T-helper 1 cell treated with Interleukin-12 subunit alpha and Interleukin-12 subunit beta and Interleukin-4 antibody, amounts not matched to agents 30 μg/mL and 1 μg/mL, for 36 hours (primary cell): Measurements from ENCODE around the gene KIF18A.

Experiments used
- H3K27ac Mint-ChIP-seq: one replicate; pipeline ENCODE4 v1.8.0; 2021; ENCODE audit warnings: mild to moderate bottlenecking, mixed read lengths
- H3K27me3 Mint-ChIP-seq: one replicate; pipeline ENCODE4 v1.8.0; 2021; ENCODE audit warnings: low read depth, mixed read lengths
- H3K36me3 Mint-ChIP-seq: one replicate; pipeline ENCODE4 v1.8.0; 2021; ENCODE audit warnings: low read depth, mixed read lengths
- H3K4me1 Mint-ChIP-seq: one replicate; pipeline ENCODE4 v1.8.0; 2021; ENCODE audit warnings: low read depth, mixed read lengths
- H3K4me3 Mint-ChIP-seq: one replicate; pipeline ENCODE4 v1.8.0; 2021; ENCODE audit warnings: mild to moderate bottlenecking, moderate library complexity, mixed read lengths
- H3K9me3 Mint-ChIP-seq: one replicate; pipeline ENCODE4 v1.8.0; 2021; ENCODE audit warnings: mixed read lengths

Gene KIF18A

GRCh38 chr11:28043930-28044709 is 63.8 kb downstream of the KIF18A start:
- Mint-ChIP-seq H3K36me3 (peaks cover 11% of the 10 kb centered on the region), H3K4me3 (no peak overlapping the region), H3K27me3 (no peaks in the 10 kb centered on the region), H3K4me1 (no peaks in the 10 kb centered on the region), H3K9me3 (no peaks in the 10 kb centered on the region), H3K27ac (no peak overlapping the region)

- Mint-ChIP-seq H3K27me3 (no peaks in the 10 kb centered on the region), H3K4me1 (no peaks in the 10 kb centered on the region), H3K36me3 (peaks cover 6% of the 10 kb centered on the region), H3K27ac (no peak overlapping the region), H3K4me3 (no peak overlapping the region), H3K9me3 (no peaks in the 10 kb centered on the region)
These were observed 67.6 kb downstream of the KIF18A start for GRCh38 chr11:28040384-28040783.

- Mint-ChIP-seq H3K36me3 (peaks cover 10% of the 10 kb centered on the region), H3K27me3 (no peaks in the 10 kb centered on the region), H3K4me3 (no peak overlapping the region), H3K27ac (no peak overlapping the region), H3K4me1 (no peaks in the 10 kb centered on the region), H3K9me3 (no peaks in the 10 kb centered on the region)
These were observed 69.2 kb downstream of the KIF18A start for GRCh38 chr11:28038775-28039174.

GRCh38 chr11:28026634-28027290 is 81.2 kb downstream of the KIF18A start:
- Mint-ChIP-seq H3K4me3 (no peak overlapping the region), H3K27me3 (no peaks in the 10 kb centered on the region), H3K36me3 (peaks cover 22% of the 10 kb centered on the region), H3K9me3 (peaks cover 6% of the 10 kb centered on the region), H3K27ac (no peak overlapping the region), H3K4me1 (peaks cover 2% of the 10 kb centered on the region)

- Mint-ChIP-seq H3K27ac (no peak overlapping the region), H3K4me1 (no peaks in the 10 kb centered on the region), H3K36me3 (no peaks in the 10 kb centered on the region), H3K27me3 (no peaks in the 10 kb centered on the region), H3K4me3 (no peak overlapping the region), H3K9me3 (no peaks in the 10 kb centered on the region)
These were observed 90.1 kb downstream of the KIF18A start for GRCh38 chr11:28017816-28018215.

GRCh38 chr11:28011813-28012212 is 96.1 kb downstream of the KIF18A start:
- Mint-ChIP-seq H3K36me3 (no peaks in the 10 kb centered on the region), H3K27ac (no peak overlapping the region), H3K4me1 (no peaks in the 10 kb centered on the region), H3K4me3 (no peak overlapping the region), H3K27me3 (no peaks in the 10 kb centered on the region), H3K9me3 (no peaks in the 10 kb centered on the region)

- Mint-ChIP-seq H3K4me1 (no peaks in the 10 kb centered on the region), H3K9me3 (no peaks in the 10 kb centered on the region), H3K27ac (no peak overlapping the region), H3K36me3 (no peaks in the 10 kb centered on the region), H3K27me3 (no peaks in the 10 kb centered on the region), H3K4me3 (no peak overlapping the region)
These were observed 98.0 kb downstream of the KIF18A start for GRCh38 chr11:28009996-28010395.

GRCh38 chr11:28009388-28009787 is 98.6 kb downstream of the KIF18A start:
- no peaks in the 10 kb centered on the region for H3K4me1 Mint-ChIP-seq
- H3K27me3 Mint-ChIP-seq, result no peaks in the 10 kb centered on the region
- H3K4me3 Mint-ChIP-seq, result no peak overlapping the region
- no peak overlapping the region for H3K27ac Mint-ChIP-seq
- no peaks in the 10 kb centered on the region for H3K36me3 Mint-ChIP-seq
- H3K9me3 Mint-ChIP-seq, result no peaks in the 10 kb centered on the region

- H3K27me3 Mint-ChIP-seq, result no peaks in the 10 kb centered on the region
- no peak overlapping the region for H3K27ac Mint-ChIP-seq
- H3K36me3 Mint-ChIP-seq, result peaks cover 9% of the 10 kb centered on the region
- H3K4me3 Mint-ChIP-seq, result no peak overlapping the region
- peaks cover 36% of the 10 kb centered on the region for H3K9me3 Mint-ChIP-seq
- H3K4me1 Mint-ChIP-seq, result no peaks in the 10 kb centered on the region
These were observed 104.3 kb downstream of the KIF18A start for GRCh38 chr11:28003615-28004014.

GRCh38 chr11:27998552-27998951 is 109.4 kb downstream of the KIF18A start:
- no peaks in the 10 kb centered on the region for H3K27me3 Mint-ChIP-seq
- no peak overlapping the region for H3K4me3 Mint-ChIP-seq
- H3K9me3 Mint-ChIP-seq, result peaks cover 46% of the 10 kb centered on the region
- no peak overlapping the region for H3K27ac Mint-ChIP-seq
- peaks cover 10% of the 10 kb centered on the region for H3K36me3 Mint-ChIP-seq
- H3K4me1 Mint-ChIP-seq, result no peaks in the 10 kb centered on the region

- Mint-ChIP-seq H3K36me3 (peaks cover 8% of the 10 kb centered on the region), H3K27ac (no peak overlapping the region), H3K4me3 (no peak overlapping the region), H3K27me3 (no peaks in the 10 kb centered on the region), H3K9me3 (peaks cover 36% of the 10 kb centered on the region), H3K4me1 (no peaks in the 10 kb centered on the region)
These were observed 110.6 kb downstream of the KIF18A start for GRCh38 chr11:27997344-27997743.

GRCh38 chr11:27996066-27996465 is 111.9 kb downstream of the KIF18A start:
- no peaks in the 10 kb centered on the region for H3K4me1 Mint-ChIP-seq
- peaks cover 26% of the 10 kb centered on the region for H3K9me3 Mint-ChIP-seq
- peaks cover 1% of the 10 kb centered on the region for H3K36me3 Mint-ChIP-seq
- H3K27ac Mint-ChIP-seq, result no peak overlapping the region
- H3K27me3 Mint-ChIP-seq, result no peaks in the 10 kb centered on the region
- no peak overlapping the region for H3K4me3 Mint-ChIP-seq

GRCh38 chr11:27995083-27995482 is 112.9 kb downstream of the KIF18A start:
- Mint-ChIP-seq H3K4me1 (no peaks in the 10 kb centered on the region), H3K36me3 (peaks cover 1% of the 10 kb centered on the region), H3K9me3 (peaks cover 22% of the 10 kb centered on the region), H3K27me3 (no peaks in the 10 kb centered on the region), H3K4me3 (no peak overlapping the region), H3K27ac (no peak overlapping the region)

- no peaks in the 10 kb centered on the region for H3K9me3 Mint-ChIP-seq
- H3K36me3 Mint-ChIP-seq, result no peaks in the 10 kb centered on the region
- no peak overlapping the region for H3K4me3 Mint-ChIP-seq
- no peaks in the 10 kb centered on the region for H3K27me3 Mint-ChIP-seq
- H3K4me1 Mint-ChIP-seq, result peaks cover 2% of the 10 kb centered on the region
- H3K27ac Mint-ChIP-seq, result no peak overlapping the region
These were observed 116.2 kb downstream of the KIF18A start for GRCh38 chr11:27991736-27992135.

GRCh38 chr11:27977527-27977926 is 130.4 kb downstream of the KIF18A start:
- H3K27ac Mint-ChIP-seq, result no peak overlapping the region
- no peaks in the 10 kb centered on the region for H3K9me3 Mint-ChIP-seq
- H3K4me1 Mint-ChIP-seq, result no peaks in the 10 kb centered on the region
- no peak overlapping the region for H3K4me3 Mint-ChIP-seq
- H3K36me3 Mint-ChIP-seq, result no peaks in the 10 kb centered on the region
- H3K27me3 Mint-ChIP-seq, result no peaks in the 10 kb centered on the region
